Chondrocyte (in vitro differentiated cells): Measurements from ENCODE around the gene HLA-DPB1. TPM values are rescaled to one million over a fixed set of nuclear protein-coding genes. Genes with fewer than 3 reads are reported as not detected.
"Not testable (repeated sequence)": the region's sequence is repeated elsewhere in the genome, so short reads cannot be mapped to it uniquely, and the experiment has no call there.

Experiments
- DNase-seq: peaks from one replicate; pipeline ENCODE4 v3.0.0; 2021; ENCODE audit warnings: mixed read lengths, low spot score
- H3K27ac Mint-ChIP-seq: one replicate; pipeline ENCODE4 v1.8.0; 2021; ENCODE audit warnings: mild to moderate bottlenecking, moderate library complexity, mixed read lengths; ENCODE audit not compliant: unreplicated experiment
- H3K27me3 Mint-ChIP-seq: 2 replicates; pipeline ENCODE4 v1.8.0; 2021; ENCODE audit warnings: low read depth, mixed read lengths
- H3K36me3 Mint-ChIP-seq: 2 replicates; pipeline ENCODE4 v1.8.0; 2021; ENCODE audit warnings: low read depth, mixed read lengths
- H3K4me1 Mint-ChIP-seq: 2 replicates; pipeline ENCODE4 v1.8.0; 2021; ENCODE audit warnings: low read depth, mild to moderate bottlenecking, mixed read lengths
- H3K4me3 Mint-ChIP-seq: one replicate; pipeline ENCODE4 v1.8.0; 2021; ENCODE audit warnings: mild to moderate bottlenecking, moderate library complexity, mixed read lengths; ENCODE audit not compliant: unreplicated experiment
- H3K9me3 Mint-ChIP-seq: 2 replicates; pipeline ENCODE4 v1.8.0; 2021; ENCODE audit warnings: low read depth, mixed read lengths
- total RNA-seq: library from RNA; stranded (reverse); gene quantifications from 3 replicates; pipeline ENCODE4 v1.2.1, GENCODE V29; 2021
- TF ChIP-seq, protein P1 (sequence below): fragments of 200-600 bp; sonication (generic); IDR thresholded peaks from 2 replicates; pipeline ENCODE4 v1.5.0; 2021; ENCODE audit warnings: antibody characterized with exemption, mild to moderate bottlenecking, moderate library complexity

The HLA-DPB1 gene
- total RNA-seq, 1 donor from 2014 or later: 2.9 TPM

DNA sequence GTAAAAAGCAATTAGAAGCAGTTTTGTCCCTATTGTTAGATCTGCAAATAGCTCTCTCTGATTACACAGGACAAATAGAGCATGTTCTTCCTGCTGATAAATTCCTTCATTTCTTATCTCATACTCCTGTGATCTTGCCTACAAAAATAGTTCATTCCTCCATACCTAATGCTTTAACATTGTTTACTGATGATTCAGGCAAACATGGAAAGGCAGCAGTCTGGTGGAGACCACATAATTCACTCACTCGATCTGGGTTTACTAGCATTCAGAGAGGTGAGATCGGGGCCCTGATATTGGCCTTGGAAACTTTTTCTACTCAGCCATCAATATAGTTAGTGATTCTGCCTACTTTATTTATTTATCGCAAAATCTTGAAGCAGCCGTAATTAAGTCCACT lies 22.6 kb upstream of the HLA-DPB1 start:
- DNase-seq: no peak
- Mint-ChIP-seq H3K9me3 (no peaks in the 10 kb centered on the region), H3K4me3 (no peak overlapping the region), H3K36me3 (no peaks in the 10 kb centered on the region), H3K27me3 (peaks cover 60% of the 10 kb centered on the region), H3K27ac (no peak overlapping the region), H3K4me1 (no peaks in the 10 kb centered on the region)
- TF ChIP-seq, protein P1, sequence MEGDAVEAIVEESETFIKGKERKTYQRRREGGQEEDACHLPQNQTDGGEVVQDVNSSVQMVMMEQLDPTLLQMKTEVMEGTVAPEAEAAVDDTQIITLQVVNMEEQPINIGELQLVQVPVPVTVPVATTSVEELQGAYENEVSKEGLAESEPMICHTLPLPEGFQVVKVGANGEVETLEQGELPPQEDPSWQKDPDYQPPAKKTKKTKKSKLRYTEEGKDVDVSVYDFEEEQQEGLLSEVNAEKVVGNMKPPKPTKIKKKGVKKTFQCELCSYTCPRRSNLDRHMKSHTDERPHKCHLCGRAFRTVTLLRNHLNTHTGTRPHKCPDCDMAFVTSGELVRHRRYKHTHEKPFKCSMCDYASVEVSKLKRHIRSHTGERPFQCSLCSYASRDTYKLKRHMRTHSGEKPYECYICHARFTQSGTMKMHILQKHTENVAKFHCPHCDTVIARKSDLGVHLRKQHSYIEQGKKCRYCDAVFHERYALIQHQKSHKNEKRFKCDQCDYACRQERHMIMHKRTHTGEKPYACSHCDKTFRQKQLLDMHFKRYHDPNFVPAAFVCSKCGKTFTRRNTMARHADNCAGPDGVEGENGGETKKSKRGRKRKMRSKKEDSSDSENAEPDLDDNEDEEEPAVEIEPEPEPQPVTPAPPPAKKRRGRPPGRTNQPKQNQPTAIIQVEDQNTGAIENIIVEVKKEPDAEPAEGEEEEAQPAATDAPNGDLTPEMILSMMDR: no peak

DNA sequence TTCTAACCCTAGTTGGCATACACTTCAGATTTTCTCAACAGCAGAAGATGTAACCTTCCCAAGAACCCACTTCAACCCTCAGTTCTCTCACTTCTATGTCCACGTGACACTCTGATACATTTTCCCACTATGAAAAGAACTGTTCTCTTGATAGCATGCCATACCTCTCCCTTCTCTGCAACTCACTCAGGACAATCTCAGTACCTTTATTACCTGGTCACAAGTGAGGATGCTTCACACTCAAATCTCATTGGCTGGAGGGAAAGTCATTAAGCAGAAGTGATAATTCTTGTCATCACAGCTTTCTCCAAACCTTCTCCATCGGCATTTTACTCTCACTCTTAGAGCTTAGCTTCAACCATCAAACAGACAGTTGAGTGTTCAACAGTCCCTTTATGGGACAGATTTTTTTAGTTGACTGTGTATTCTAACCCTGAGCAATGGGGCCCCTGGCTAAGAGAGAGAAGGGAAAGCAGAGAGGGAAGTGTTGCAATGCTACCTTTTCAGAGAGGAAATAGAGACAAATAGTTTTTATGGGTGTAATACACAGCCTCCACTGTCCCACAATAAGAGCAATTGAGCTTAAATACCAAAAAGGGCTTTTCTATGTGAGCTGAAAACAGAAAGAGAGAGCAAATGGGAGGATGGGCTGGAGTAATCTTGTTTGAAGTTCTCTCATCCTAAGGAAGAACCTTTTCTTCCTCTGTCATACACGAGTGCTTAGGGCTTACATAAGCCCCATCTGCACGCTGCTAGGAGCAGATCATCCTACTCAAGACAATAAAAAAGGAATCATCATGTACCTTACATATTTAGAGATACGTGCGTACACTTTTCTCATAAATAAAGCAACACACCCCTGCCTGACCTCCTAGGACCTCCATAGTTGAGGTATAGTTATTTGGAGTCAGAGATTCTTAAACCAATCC lies 18.3 kb upstream of the HLA-DPB1 start:
- no peaks in the 10 kb centered on the region for H3K4me1 Mint-ChIP-seq
- H3K27me3 Mint-ChIP-seq: peaks cover 40% of the 10 kb centered on the region
- H3K27ac Mint-ChIP-seq: no peak overlapping the region
- H3K4me3 Mint-ChIP-seq: no peak overlapping the region
- H3K36me3 Mint-ChIP-seq: no peaks in the 10 kb centered on the region
- DNase-seq: no peak
- TF ChIP-seq, protein P1: no peak
- H3K9me3 Mint-ChIP-seq: no peaks in the 10 kb centered on the region

DNA sequence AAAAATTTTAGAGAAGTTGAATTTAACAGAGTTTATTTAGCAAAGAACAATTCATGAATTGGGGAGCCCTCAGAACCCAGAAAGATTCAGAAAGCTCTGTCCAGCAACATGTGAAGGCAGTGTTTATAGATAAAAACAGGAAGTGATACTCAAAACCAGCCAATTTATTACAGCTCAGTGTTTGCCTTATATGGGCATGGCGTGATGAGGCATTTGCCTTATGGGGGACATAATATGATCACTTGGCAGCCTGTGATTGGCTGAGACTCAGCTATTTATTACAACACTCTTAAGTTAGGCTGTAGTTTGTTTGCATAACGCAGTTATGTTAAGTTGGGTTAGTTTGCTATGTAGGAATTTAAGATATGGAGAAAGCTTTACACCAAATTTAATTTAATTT lies 13.8 kb upstream of the HLA-DPB1 start:
- no peak for DNase-seq
- peaks cover 41% of the 10 kb centered on the region for H3K27me3 Mint-ChIP-seq
- TF ChIP-seq, protein P1: no peak
- no peak overlapping the region for H3K27ac Mint-ChIP-seq
- H3K4me3 Mint-ChIP-seq: no peak overlapping the region
- H3K36me3 Mint-ChIP-seq: peaks cover 3% of the 10 kb centered on the region
- no peaks in the 10 kb centered on the region for H3K4me1 Mint-ChIP-seq
- peaks cover 8% of the 10 kb centered on the region for H3K9me3 Mint-ChIP-seq

DNA sequence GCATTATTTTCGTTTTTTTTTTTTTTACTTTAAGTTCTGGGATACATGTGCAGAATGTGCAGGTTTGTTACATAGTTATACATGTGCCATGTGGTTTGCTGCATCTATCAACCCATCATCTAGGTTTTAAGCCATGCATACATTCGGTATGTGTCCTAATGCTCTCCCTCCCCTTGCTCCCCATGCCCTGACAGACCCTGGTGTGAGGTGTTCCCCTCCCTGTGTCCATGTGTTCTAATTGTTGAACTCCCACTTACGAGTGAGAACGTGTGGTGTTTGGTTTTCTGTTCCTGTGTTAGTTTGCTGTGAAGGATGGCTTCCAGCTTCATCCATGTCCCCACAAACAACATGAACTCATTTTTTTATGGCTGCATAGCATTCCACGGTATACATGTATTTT lies 12.4 kb upstream of the HLA-DPB1 start:
- not testable (repeated sequence) for H3K27ac Mint-ChIP-seq, H3K36me3 Mint-ChIP-seq
- H3K27me3 Mint-ChIP-seq: peaks cover 27% of the 10 kb centered on the region

DNA sequence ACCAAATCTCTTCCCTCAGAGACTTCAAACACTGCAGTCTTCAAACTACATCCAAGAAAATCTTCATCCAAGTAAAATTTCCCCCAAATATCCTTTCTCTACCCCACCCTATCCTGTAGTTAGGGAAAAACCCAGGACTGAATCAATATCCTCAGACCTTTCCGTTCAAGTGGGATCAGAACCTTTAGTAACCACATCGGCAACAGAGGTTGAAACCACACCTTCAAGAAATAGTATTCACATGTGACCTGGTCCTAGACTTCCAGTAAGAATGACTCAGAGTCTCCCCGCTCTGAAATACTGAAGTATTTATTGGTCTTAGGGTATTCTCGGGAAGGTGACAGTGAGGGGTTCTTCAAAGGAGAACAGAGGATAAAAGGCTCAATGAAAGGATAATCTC lies 11.1 kb upstream of the HLA-DPB1 start:
- H3K36me3 Mint-ChIP-seq: peaks cover 3% of the 10 kb centered on the region
- no peak overlapping the region for H3K4me3 Mint-ChIP-seq
- TF ChIP-seq, protein P1: no peak
- H3K4me1 Mint-ChIP-seq: no peaks in the 10 kb centered on the region
- DNase-seq: no peak
- no peak overlapping the region for H3K27ac Mint-ChIP-seq
- peaks cover 12% of the 10 kb centered on the region for H3K9me3 Mint-ChIP-seq
- H3K27me3 Mint-ChIP-seq: peaks cover 25% of the 10 kb centered on the region

More for the DNA sequence above, 12.4 kb upstream of the HLA-DPB1 start:
- H3K4me1 Mint-ChIP-seq, H3K4me3 Mint-ChIP-seq, DNase-seq: not testable (repeated sequence)
- peaks cover 12% of the 10 kb centered on the region for H3K9me3 Mint-ChIP-seq
